Endothelial cell of umbilical vein (primary cell): ENCODE results near the gene SVEP1. TPM values are rescaled to one million over a fixed set of nuclear protein-coding genes. Genes with fewer than 3 reads are reported as not detected.

Experiments used
- BruUV-seq: library from RNA; stranded (reverse); fragments of 400-500 nt; replicated peaks from 2 replicates; lab custom pipeline; 2021; lab: Mats Ljungman, UMichigan
- CTCF ChIA-PET: fragments of 300-600, 350-600 bp; sonication (Branson Sonifier 250); formaldehyde crosslinking; loops from one replicate; lab custom pipeline; 2021; ENCODE audit warnings: antibody characterized with exemption, inconsistent platforms; lab: Charles Lee
- POLR2A ChIA-PET: fragments of 300-600, 350-600 bp; sonication (Branson Sonifier 250); formaldehyde crosslinking; loops from one replicate; lab custom pipeline; 2021; ENCODE audit warnings: antibody characterized with exemption, inconsistent platforms; lab: Charles Lee
- DNase-seq: peaks from one replicate; pipeline ENCODE4 v3.0.0-alpha.2; 2011; ENCODE audit warnings: low read depth, low spot score
- FAIRE-seq: peaks from 2 replicates; lab custom pipeline; 2011; peaks lifted over from hg19 to GRCh38; lab: Jason Lieb, UNC
- H2AFZ ChIP-seq: 2 replicates; pipeline ENCODE4 v1.6.0; 2012; ENCODE audit warnings: low read depth, low read length, control low read depth, inconsistent platforms
- H3K27ac ChIP-seq: 2 replicates; pipeline ENCODE4 v1.5.1; 2011; ENCODE audit warnings: low read depth, mild to moderate bottlenecking, control low read depth, low read length, moderate library complexity; ENCODE audit not compliant: insufficient read depth
- H3K27me3 ChIP-seq, 2 experiments: 2 replicates each; pipeline versions ENCODE4 v1.6.0 to v1.6.1; 2011; ENCODE audit warnings: low read length in 2 of 2, mixed read lengths in 1 of 2; ENCODE audit not compliant: control insufficient read depth in 2 of 2, insufficient read depth in 2 of 2
- H3K36me3 ChIP-seq, 2 experiments: 2 replicates in 1 of 2; 3 replicates in 1 of 2; pipeline ENCODE4 v1.5.1; 2011; ENCODE audit warnings: low read length in 2 of 2, mild to moderate bottlenecking in 1 of 2, moderate library complexity in 1 of 2; ENCODE audit not compliant: control insufficient read depth in 2 of 2, insufficient read depth in 2 of 2; ENCODE audit errors: extremely low read depth in 1 of 2
- H3K4me1 ChIP-seq: 3 replicates; pipeline ENCODE4 v1.5.1; 2011; ENCODE audit warnings: mild to moderate bottlenecking, low read length; ENCODE audit not compliant: control insufficient read depth, insufficient read depth; ENCODE audit errors: extremely low read depth
- H3K4me2 ChIP-seq: 2 replicates; pipeline ENCODE4 v1.6.1; 2011; ENCODE audit warnings: low read length, control low read depth, mixed read lengths; ENCODE audit not compliant: insufficient read depth
- H3K4me3 ChIP-seq, 3 experiments: fragments of 200-600 bp in 1 of 3; sonication (generic), shearing (Covaris generic) in 1 of 3; replicated peaks in 1 of 3; 2 replicates each; pipeline ENCODE4 v1.5.1; 2011 to 2016; ENCODE audit warnings: control low read depth in 3 of 3, low read length in 3 of 3, mild to moderate bottlenecking in 2 of 3, inconsistent platforms in 1 of 3, low read depth in 1 of 3, moderate library complexity in 1 of 3; ENCODE audit not compliant: insufficient read depth in 1 of 3
- H3K79me2 ChIP-seq: 2 replicates; pipeline ENCODE4 v1.6.0; 2012; ENCODE audit warnings: low read length, inconsistent platforms; ENCODE audit not compliant: control insufficient read depth, insufficient read depth
- H3K9ac ChIP-seq: replicated peaks from 2 replicates; pipeline ENCODE3; 2011; ENCODE audit warnings: low read length, control low read depth; ENCODE audit not compliant: insufficient read depth; ENCODE audit errors: extremely low read depth
- H3K9me1 ChIP-seq: replicated peaks from 3 replicates; pipeline ENCODE4 v1.6.0; 2011; ENCODE audit warnings: mild to moderate bottlenecking, low read length; ENCODE audit not compliant: control insufficient read depth, insufficient read depth; ENCODE audit errors: extremely low read depth
- H3K9me3 ChIP-seq: replicated peaks from 2 replicates; pipeline ENCODE4 v1.5.1; 2012; ENCODE audit warnings: low read length, inconsistent platforms; ENCODE audit not compliant: control insufficient read depth, insufficient read depth
- H4K20me1 ChIP-seq: replicated peaks from 2 replicates; pipeline ENCODE3; 2011; ENCODE audit warnings: mild to moderate bottlenecking, low read length; ENCODE audit not compliant: control insufficient read depth, insufficient read depth; ENCODE audit errors: extremely low read depth
- CTCF ChIP-seq, 2 donors: IDR thresholded peaks; 1 replicate in 1 of 2; 2 replicates in 1 of 2; pipeline ENCODE4 v1.5.1; 2011; ENCODE audit warnings: low read length in 2 of 2, mild to moderate bottlenecking in 2 of 2, moderate library complexity in 2 of 2, control low read depth in 1 of 2, inconsistent platforms in 1 of 2, low read depth in 1 of 2; ENCODE audit not compliant: insufficient read depth in 1 of 2; ENCODE audit errors: extremely low read depth in 1 of 2
- EZH2 ChIP-seq: IDR thresholded peaks from 2 replicates; pipeline ENCODE4 v1.6.1; 2012; ENCODE audit warnings: borderline replicate concordance, low read depth, mild to moderate bottlenecking, moderate library complexity, low read length, inconsistent platforms; ENCODE audit not compliant: severe bottlenecking
- FOS ChIP-seq: IDR thresholded peaks from 2 replicates; pipeline ENCODE4 v1.6.1; 2011; ENCODE audit warnings: mild to moderate bottlenecking, low read length, moderate library complexity, borderline replicate concordance; ENCODE audit not compliant: insufficient read depth
- GATA2 ChIP-seq: IDR thresholded peaks from 2 replicates; pipeline ENCODE4 v1.7.0; 2011; ENCODE audit warnings: low read depth, mild to moderate bottlenecking, moderate library complexity, mixed read lengths, low read length; ENCODE audit not compliant: insufficient read length, insufficient read depth
- JUN ChIP-seq: IDR thresholded peaks from 2 replicates; pipeline ENCODE4 v1.6.1; 2011; ENCODE audit warnings: borderline replicate concordance, low read depth; ENCODE audit not compliant: insufficient read length, insufficient read depth
- MAX ChIP-seq: IDR thresholded peaks from 2 replicates; pipeline ENCODE4 v1.6.1; 2011; ENCODE audit not compliant: insufficient read depth, insufficient read length
- MYC ChIP-seq: IDR thresholded peaks from one replicate; pipeline ENCODE4 v1.6.1; 2011; ENCODE audit warnings: mild to moderate bottlenecking, low read depth, low read length
- POLR2A ChIP-seq: IDR thresholded peaks from 2 replicates; pipeline ENCODE4 v1.6.1; 2012; ENCODE audit warnings: low read depth, mild to moderate bottlenecking, control low read depth, low read length
- POLR2AphosphoS5 ChIP-seq: IDR thresholded peaks from 2 replicates; pipeline ENCODE4 v1.6.1; 2012; ENCODE audit warnings: low read depth, mild to moderate bottlenecking, control low read depth, low read length, moderate library complexity; ENCODE audit not compliant: insufficient read depth
- dilution Hi-C: fragments of 300-500 bp; cut with MboI; formaldehyde crosslinking; loops from one replicate; pipeline ENCODE4 v1.15.0; 2019; ENCODE audit warnings: low sequenced_read_pairs; ENCODE audit not compliant: extremely low pct_ligation_motif_present
- intact Hi-C: fragments of 100-400 bp; cut with micrococcal nuclease; formaldehyde crosslinking; loops from one replicate; pipeline ENCODE4 v1.10.0; 2022
- polyA plus RNA-seq, 4 experiments: library from polyadenylated mRNA; depleted of rRNA in 3 of 4; stranded (reverse) in 3 of 4; unstranded in 1 of 4; fragments of >200 nt; gene quantifications; 2 replicates each; pipeline versions ENCODE4 v1.2.1 to v1.2.3, GENCODE V29; 2011 to 2012; ENCODE audit warnings: missing spikeins in 1 of 4
- total RNA-seq: library from RNA; stranded (reverse); gene quantifications from 2 replicates; pipeline ENCODE4 v1.2.3, GENCODE V29; 2021

Gene SVEP1
- total and polyA plus RNA-seq, 2 donors (not counting 3 experiments of a cell fraction or from before 2014, with no cell fraction given): 0.04 to 0.29 TPM

GRCh38 chr9:110579862-110580219 lies 300 bp upstream of the SVEP1 start:
- CTCF ChIA-PET: interaction anchor here (1.3 kb wide), 1 partner anchor 762 kb away, joined by 4 read pairs; no protein-coding TSS in a partner anchor
- Histone ChIP-seq H3K4me3 (peak overlapping the region; percentile 36 to 54 (median 38)), H3K9ac (no peak overlapping the region), H3K9me1 (no peaks in the 10 kb centered on the region), H3K4me2 (peak overlapping the region; percentile 91), H2AFZ (peak overlapping the region; percentile 72), H3K4me1 (peaks cover 8% of the 10 kb centered on the region), H3K79me2 (no peaks in the 10 kb centered on the region), H3K27me3 (peaks cover 19 to 28% of the 10 kb centered on the region in 2 experiments), H3K9me3 (no peaks in the 10 kb centered on the region), H4K20me1 (no peaks in the 10 kb centered on the region), H3K36me3 (no peaks in the 10 kb centered on the region), H3K27ac (no peak overlapping the region)
- dilution Hi-C loops (no loop called here), intact Hi-C loops (loop anchor here (2.0 to 5.0 kb wide), 2 partner anchors 23 to 58 kb away; no protein-coding TSS in a partner anchor)
- TF ChIP-seq POLR2AphosphoS5: no peak
- TF ChIP-seq FOS: no peak
- no peak for TF ChIP-seq CTCF (IDR thresholded peaks at IDR 0.05; ENCODE audit: extremely low read depth in 1 of 2, insufficient read depth in 1 of 2, low read depth in 1 of 2, low read length in 2 of 2)
- no peak for TF ChIP-seq EZH2
- TF ChIP-seq GATA2: no peak
- no peak for TF ChIP-seq MAX
- no peak for TF ChIP-seq JUN
- no peak for TF ChIP-seq MYC
- no peak for TF ChIP-seq POLR2A
- DNase-seq (no peak), FAIRE-seq (no peak)
- BruUV-seq: no TSS peak
- POLR2A ChIA-PET: no interaction called here
